EH (cell line): Measurements from ENCODE around the gene UBAP1L.
"Not testable (repeated sequence)": the region's sequence is repeated elsewhere in the genome, so short reads cannot be mapped to it uniquely, and the experiment has no call there.

ENCODE experiments used
- DNase-seq: peaks from one replicate; pipeline ENCODE4 v3.0.0-alpha.2; 2015; ENCODE audit warnings: low read depth

Gene UBAP1L

GRCh38 chr15:65083262-65083701, 31.7 kb downstream of the UBAP1L start:
- DNase-seq, result peak; percentile 51

- peak; percentile 33 for DNase-seq
Measured at GRCh38 chr15:65082303-65082953, 32.6 kb downstream of the UBAP1L start.

GRCh38 chr15:65081758-65082157, 33.2 kb downstream of the UBAP1L start:
- DNase-seq, result no peak

- DNase-seq, result no peak
Measured at GRCh38 chr15:65081270-65081669, 33.7 kb downstream of the UBAP1L start.

GRCh38 chr15:65079580-65079979, 35.4 kb downstream of the UBAP1L start:
- no peak for DNase-seq

GRCh38 chr15:65077981-65078352, 37.0 kb downstream of the UBAP1L start:
- peak; percentile 67 for DNase-seq

GRCh38 chr15:65077291-65077980, 37.6 kb downstream of the UBAP1L start:
- no peak for DNase-seq

- DNase-seq, result no peak
Measured at GRCh38 chr15:65076486-65077290, 38.3 kb downstream of the UBAP1L start, which contains the start of gene KBTBD13. Gene KBTBD13, plus strand, starts transcription at chr15:65076746. Its CDS starts 70 bp downstream, at chr15:65076816.

- DNase-seq, result not testable (repeated sequence)
Measured at GRCh38 chr15:65075607-65076395, 39.2 kb downstream of the UBAP1L start.

- not testable (repeated sequence) for DNase-seq
Measured at GRCh38 chr15:65074946-65075345, 40.1 kb downstream of the UBAP1L start.

GRCh38 chr15:65072617-65073016, 42.4 kb downstream of the UBAP1L start:
- no peak for DNase-seq

- peak; percentile 70 for DNase-seq
Measured at GRCh38 chr15:65072027-65072426, 43.0 kb downstream of the UBAP1L start.

- DNase-seq, result no peak
Measured at GRCh38 chr15:65071381-65071811, 43.6 kb downstream of the UBAP1L start.

- DNase-seq, result no peak
Measured at GRCh38 chr15:65069779-65070546, 45.0 kb downstream of the UBAP1L start.

- peak; percentile 82 for DNase-seq
Measured at GRCh38 chr15:65069179-65069578, 45.8 kb downstream of the UBAP1L start.

GRCh38 chr15:65068403-65068788, 46.6 kb downstream of the UBAP1L start:
- no peak for DNase-seq

- no peak for DNase-seq
Measured at GRCh38 chr15:65067645-65068402, 47.2 kb downstream of the UBAP1L start, which contains the start of gene RASL12. Gene RASL12, minus strand, starts transcription at chr15:65067991. Its CDS starts 156 bp downstream, at chr15:65067835.

- DNase-seq, result no peak
Measured at GRCh38 chr15:65067317-65067644, 47.7 kb downstream of the UBAP1L start.

GRCh38 chr15:65066635-65067316, 48.2 kb downstream of the UBAP1L start:
- no peak for DNase-seq
